AG04449 (cell line): ENCODE results near the gene PDSS2.
"Not testable (repeated sequence)": the region's sequence is repeated elsewhere in the genome, so short reads cannot be mapped to it uniquely, and the experiment has no call there.

Experiments used
- CTCF ChIA-PET: fragments of 350-600 bp; formaldehyde crosslinking; extraction: SDS; loops from one replicate; lab custom pipeline; 2021; ENCODE audit warnings: antibody characterized with exemption; lab: Yijun Ruan, JAX
- POLR2A ChIA-PET: fragments of 400-600, 350-600 bp; formaldehyde crosslinking; extraction: SDS; loops from one replicate; lab custom pipeline; 2020; ENCODE audit warnings: antibody characterized with exemption, inconsistent platforms; lab: Yijun Ruan, JAX
- DNase-seq: peaks from one replicate; pipeline ENCODE4 v3.0.0-alpha.2; 2010; ENCODE audit warnings: low read depth, low spot score
- H3K4me3 ChIP-seq: 2 replicates; pipeline ENCODE4 v1.5.1; 2011; ENCODE audit warnings: low read depth, mild to moderate bottlenecking, control low read depth, low read length
- CTCF ChIP-seq: IDR thresholded peaks from one replicate; pipeline ENCODE4 v1.5.1; 2011; ENCODE audit warnings: mild to moderate bottlenecking, moderate library complexity, low read length, control low read depth, inconsistent platforms; ENCODE audit not compliant: insufficient read depth; ENCODE audit errors: missing control alignments

Gene PDSS2

DNA sequence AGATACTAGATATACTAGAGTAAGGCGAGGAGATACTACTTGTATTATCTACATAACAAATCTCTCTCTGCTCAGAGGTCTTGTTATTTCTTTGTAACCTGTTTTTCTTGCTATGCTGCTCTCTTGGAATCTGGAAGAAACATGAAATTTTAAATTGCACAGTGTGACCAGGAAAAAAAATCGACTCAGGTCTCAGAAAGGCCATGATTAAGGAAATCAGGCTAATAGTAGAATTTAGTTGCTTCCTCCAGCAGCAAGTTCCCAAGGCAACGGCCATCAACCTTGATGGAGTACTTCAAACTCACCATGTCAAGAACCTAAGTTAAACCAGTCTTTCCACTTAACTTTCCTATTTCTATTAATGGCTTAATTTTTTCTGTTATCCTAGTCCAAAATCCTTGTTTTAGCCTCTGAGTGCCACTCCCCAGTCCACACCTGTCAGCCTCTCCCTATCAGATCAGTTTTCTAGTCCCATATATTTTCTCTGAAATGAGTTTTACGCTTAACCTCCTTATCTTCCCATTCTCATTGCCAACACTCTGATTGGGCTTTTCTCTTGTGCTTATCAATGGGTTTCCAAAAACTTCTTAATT, 256.4 kb downstream of the PDSS2 start:
- POLR2A ChIA-PET, result no interaction called here
- CTCF ChIA-PET, result no interaction called here
- no peak overlapping the region for H3K4me3 ChIP-seq
- no peak for TF ChIP-seq CTCF
- DNase-seq, result no peak

DNA sequence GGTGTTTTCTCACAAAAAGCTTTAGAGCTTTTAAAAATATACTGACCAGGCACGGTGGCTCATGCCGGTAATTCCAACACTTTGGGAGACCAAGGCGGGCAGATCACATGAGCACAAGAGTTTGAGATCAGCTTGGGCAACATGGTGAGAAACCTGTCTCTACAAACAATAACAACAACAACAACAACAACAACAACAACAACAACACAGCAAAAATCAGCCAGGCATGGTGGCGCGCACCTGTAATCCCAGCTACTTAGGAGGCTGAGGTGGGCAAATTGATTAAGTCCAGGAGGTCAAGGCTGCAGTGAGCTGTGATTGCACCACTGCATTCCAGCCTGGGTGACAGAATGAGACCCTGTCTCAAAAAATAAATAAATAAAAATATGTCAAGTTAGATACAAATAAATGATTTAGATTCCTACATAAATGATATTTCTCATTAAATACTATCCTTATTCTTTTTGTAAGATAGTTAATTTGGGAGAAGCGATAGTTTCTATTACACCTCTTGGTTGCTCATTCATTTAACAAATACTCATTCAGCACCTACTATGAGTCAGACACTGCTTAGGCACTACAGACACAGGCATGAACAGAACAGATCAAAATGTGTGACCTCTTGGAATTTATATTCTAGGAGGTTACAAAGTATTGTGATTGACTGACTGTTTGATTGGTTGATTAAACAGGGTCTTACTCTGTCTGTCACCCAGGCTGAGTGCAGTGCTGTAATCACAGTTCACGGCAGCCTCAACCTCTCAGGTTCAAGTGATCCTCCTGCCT, 260.5 kb downstream of the PDSS2 start:
- TF ChIP-seq CTCF, result no peak

DNA sequence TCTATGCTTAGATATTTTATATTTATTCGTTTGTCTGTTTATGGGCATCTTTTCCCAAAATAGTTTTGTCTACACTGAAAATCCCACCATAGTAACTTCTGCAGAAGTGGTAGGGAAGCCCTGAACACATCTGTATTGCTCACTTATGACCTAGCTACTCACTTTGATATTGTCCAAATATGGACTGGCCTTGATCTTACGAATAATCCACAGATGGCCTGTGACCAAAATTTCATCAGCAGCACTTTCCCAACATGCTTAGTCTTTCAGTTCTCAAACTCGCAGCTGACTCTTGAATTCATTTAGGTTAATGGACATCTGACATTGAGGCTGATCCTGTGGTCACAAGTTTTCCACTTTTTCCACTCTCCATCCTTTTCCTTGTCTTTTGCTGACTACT, 263.2 kb downstream of the PDSS2 start:
- no peak overlapping the region for H3K4me3 ChIP-seq
- no peak for DNase-seq
- TF ChIP-seq CTCF, result no peak
- ChIA-PET CTCF (interaction anchor here (0.7 kb wide), 1 partner anchor 16 kb away, joined by 4 read pairs; no protein-coding TSS in a partner anchor), POLR2A (no interaction called here)

More for the DNA sequence above, 260.5 kb downstream of the PDSS2 start:
- H3K4me3 ChIP-seq, result no peak overlapping the region
- ChIA-PET CTCF (interaction anchor here (1.0 kb wide), 1 partner anchor 83 kb away, joined by 3 read pairs; no protein-coding TSS in a partner anchor), POLR2A (interaction anchor here (0.6 kb wide), 1 partner anchor 39 kb away, joined by 3 read pairs; no protein-coding TSS in a partner anchor)
- DNase-seq, result no peak

GRCh38 chr6:107194723-107195122, 264.6 kb downstream of the PDSS2 start:
- POLR2A ChIA-PET, H3K4me3 ChIP-seq, DNase-seq: not testable (repeated sequence)
- CTCF ChIA-PET, result interaction anchor here (0.7 kb wide), 1 partner anchor 510 kb away, joined by 4 read pairs; no protein-coding TSS in a partner anchor

- DNase-seq, result no peak
- no peak for TF ChIP-seq CTCF
- ChIA-PET POLR2A (no interaction called here), CTCF (no interaction called here)
- no peak overlapping the region for H3K4me3 ChIP-seq
Observed at GRCh38 chr6:107192830-107193229, 266.5 kb downstream of the PDSS2 start.

DNA sequence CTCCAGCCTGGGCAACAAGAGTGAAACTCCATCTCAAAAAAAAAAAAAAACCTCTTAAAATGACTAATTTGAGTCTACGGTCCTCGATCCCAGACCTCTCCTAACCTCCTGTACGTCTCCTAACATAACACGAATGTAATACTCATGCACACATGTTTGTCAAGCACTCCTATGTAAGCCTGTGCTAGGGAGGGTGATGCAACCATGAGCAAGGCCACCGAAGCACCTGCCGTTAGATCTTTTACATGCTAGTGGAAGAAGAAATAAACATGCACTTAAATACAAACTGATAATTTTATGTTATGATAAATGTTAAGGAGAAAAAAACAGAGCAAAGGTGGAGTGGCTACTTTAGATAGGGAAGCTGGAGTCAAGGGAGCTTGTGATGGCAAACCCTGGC, 271.7 kb downstream of the PDSS2 start:
- no peak for TF ChIP-seq CTCF
- no peak for DNase-seq
- ChIA-PET POLR2A (no interaction called here), CTCF (interaction anchor here (1.1 kb wide), 1 partner anchor 74 kb away, joined by 3 read pairs; no protein-coding TSS in a partner anchor)
- no peak overlapping the region for H3K4me3 ChIP-seq
